Naive thymus-derived CD4-positive, alpha-beta T cell (primary cell): ENCODE data around the gene ANKRD44. TPM values are rescaled to one million over a fixed set of nuclear protein-coding genes. Genes with fewer than 3 reads are reported as not detected.
A peak's percentile ranks its signal among the peaks of the same experiment; 100 is the strongest.

Experiments used
- ATAC-seq: fragments of 150-1000 bp; cut with Tn5 transposase; 2 replicates; pipeline ENCODE4 v1.10.0; 2021; ENCODE audit warnings: mild to moderate bottlenecking, moderate library complexity
- CTCF ChIA-PET: fragments of 350-600 bp; sonication (Branson Sonifier 250); formaldehyde crosslinking; loops from one replicate; lab custom pipeline; 2021; ENCODE audit warnings: antibody characterized with exemption; lab: Charles Lee
- POLR2A ChIA-PET: fragments of 350-600 bp; sonication (Branson Sonifier 250); formaldehyde crosslinking; loops from one replicate; lab custom pipeline; 2021; ENCODE audit warnings: antibody characterized with exemption, inconsistent platforms; lab: Charles Lee
- DNase-seq, 9 donors: peaks; one replicate each; pipeline versions ENCODE4 v3.0.0 to v3.0.0-alpha.2; 2020 to 2022; ENCODE audit warnings: mixed read lengths in 1 of 9
- H3K27ac ChIP-seq: one replicate; pipeline ENCODE4 v1.7.0; 2013; ENCODE audit warnings: mild to moderate bottlenecking, low read depth, low read length, moderate library complexity
- H3K27me3 ChIP-seq, 2 donors: one replicate each; pipeline ENCODE4 v1.7.0; 2013; ENCODE audit warnings: low read length in 2 of 2, mild to moderate bottlenecking in 2 of 2, moderate library complexity in 2 of 2; ENCODE audit not compliant: control insufficient read depth in 2 of 2, insufficient read depth in 2 of 2
- H3K36me3 ChIP-seq, 3 experiments: 1 replicate in 2 of 3; 2 replicates in 1 of 3; pipeline ENCODE4 v1.7.0; 2013; ENCODE audit warnings: low read length in 3 of 3, mild to moderate bottlenecking in 3 of 3, moderate library complexity in 1 of 3; ENCODE audit not compliant: insufficient read depth in 3 of 3, control insufficient read depth in 2 of 3
- H3K4me1 ChIP-seq, 2 donors: one replicate each; pipeline ENCODE4 v1.7.0; 2013; ENCODE audit warnings: low read length in 2 of 2, mild to moderate bottlenecking in 2 of 2, moderate library complexity in 1 of 2; ENCODE audit not compliant: control insufficient read depth in 2 of 2, insufficient read depth in 2 of 2
- H3K4me3 ChIP-seq: 2 replicates; pipeline ENCODE4 v1.7.0; 2013; ENCODE audit warnings: mild to moderate bottlenecking, low read length
- H3K9me3 ChIP-seq, 3 experiments: 1 replicate in 2 of 3; 2 replicates in 1 of 3; pipeline ENCODE4 v1.7.0; 2013; ENCODE audit warnings: low read length in 3 of 3; ENCODE audit not compliant: control insufficient read depth in 2 of 3
- H3K27ac Mint-ChIP-seq, 9 donors: one replicate each; pipeline ENCODE4 v1.8.0; 2020 to 2022; ENCODE audit warnings: mixed read lengths in 9 of 9, mild to moderate bottlenecking in 8 of 9, moderate library complexity in 5 of 9, inconsistent platforms in 2 of 9
- H3K27me3 Mint-ChIP-seq, 5 donors: one replicate each; pipeline ENCODE4 v1.8.0; 2021 to 2022; ENCODE audit warnings: mixed read lengths in 5 of 5, mild to moderate bottlenecking in 1 of 5
- H3K36me3 Mint-ChIP-seq, 5 donors: one replicate each; pipeline ENCODE4 v1.8.0; 2020 to 2022; ENCODE audit warnings: mixed read lengths in 5 of 5, mild to moderate bottlenecking in 3 of 5, inconsistent platforms in 1 of 5
- H3K4me1 Mint-ChIP-seq, 7 donors: one replicate each; pipeline ENCODE4 v1.8.0; 2020 to 2022; ENCODE audit warnings: mixed read lengths in 7 of 7, mild to moderate bottlenecking in 3 of 7, inconsistent platforms in 1 of 7
- H3K4me3 Mint-ChIP-seq, 10 donors: one replicate each; pipeline ENCODE4 v1.8.0; 2020 to 2022; ENCODE audit warnings: mild to moderate bottlenecking in 10 of 10, mixed read lengths in 10 of 10, moderate library complexity in 6 of 10, inconsistent platforms in 2 of 10
- H3K9me3 Mint-ChIP-seq, 11 donors: one replicate each; pipeline ENCODE4 v1.8.0; 2020 to 2022; ENCODE audit warnings: mixed read lengths in 11 of 11, mild to moderate bottlenecking in 4 of 11, inconsistent platforms in 1 of 11, moderate library complexity in 1 of 11
- intact Hi-C, 2 donors: fragments of 100-400 bp; cut with micrococcal nuclease; formaldehyde crosslinking; loops; one replicate each; pipeline ENCODE4 v1.15.1; 2023
- polyA plus RNA-seq, 2 donors: library from polyadenylated mRNA; unstranded; fragments of 300-500 nt; fragmentation: Illumina TruSeq; gene quantifications; one replicate each; pipeline ENCODE4 v1.2.3, GENCODE V29; 2021
- total RNA-seq, 6 experiments: library from RNA in 5 of 6; stranded (reverse) in 5 of 6; gene quantifications; 1 replicate in 5 of 6; 2 replicates in 1 of 6; pipeline ENCODE4 v1.2.3 and lab custom pipeline; 2021 to 2026

The ANKRD44 gene
- total and polyA plus RNA-seq, 7 experiments from 2014 or later, result 88.6 to 296 (median 235) TPM

GRCh38 chr2:197034292-197034691, 276.3 kb downstream of the ANKRD44 start:
- DNase-seq, result no peak
- no peaks in the 10 kb centered on the region for H3K9me3 ChIP-seq
- Mint-ChIP-seq H3K36me3 (peaks cover 11 to 72% (median 65%) of the 10 kb centered on the region in 5 donors), H3K9me3 (peaks cover 0 to 4% (median 0%) of the 10 kb centered on the region in 11 donors), H3K27me3 (no peaks in the 10 kb centered on the region), H3K27ac (peak overlapping the region in 8 of 9 donors; percentile 67 to 84 (median 76)), H3K4me1 (peaks cover 27 to 78% (median 57%) of the 10 kb centered on the region in 7 donors), H3K4me3 (no peak overlapping the region)
- ChIA-PET POLR2A (interaction anchor here (0.6 kb wide), 1 partner anchor 1227 kb away, joined by 3 read pairs; no protein-coding TSS in a partner anchor), CTCF (interaction anchor here (0.6 kb wide), 1 partner anchor 364 kb away, joined by 3 read pairs; no protein-coding TSS in a partner anchor)
- H3K27me3 ChIP-seq, result no peaks in the 10 kb centered on the region
- no peak overlapping the region for H3K4me3 ChIP-seq
- H3K36me3 ChIP-seq, result peaks cover 3 to 60% (median 11%) of the 10 kb centered on the region in 3 experiments
- ATAC-seq, result no peak
- peaks cover 5 to 16% of the 10 kb centered on the region in 2 donors for H3K4me1 ChIP-seq
- intact Hi-C loops, result no loop called here
- no peak overlapping the region for H3K27ac ChIP-seq

DNA sequence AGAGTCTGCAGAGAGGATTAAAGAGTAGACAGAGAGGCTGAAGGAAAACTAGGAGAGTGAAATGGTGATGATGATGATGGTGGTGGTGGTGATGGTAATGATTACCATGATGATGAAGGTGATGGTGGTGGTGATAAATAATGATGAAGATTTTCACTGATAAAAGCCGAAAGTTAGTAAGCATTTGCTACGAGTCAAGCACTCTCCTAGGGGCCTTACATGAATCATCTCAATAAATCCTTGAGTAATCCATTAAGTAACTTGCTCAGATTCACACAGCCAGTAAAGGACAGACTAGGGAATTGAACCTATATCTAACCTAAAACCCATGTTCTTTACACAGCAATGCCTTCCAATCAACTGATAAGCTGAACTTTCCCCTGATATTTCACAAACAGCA, 277.4 kb downstream of the ANKRD44 start:
- H3K9me3 ChIP-seq, result no peaks in the 10 kb centered on the region
- ATAC-seq (no peak), DNase-seq (no peak)
- ChIA-PET POLR2A (interaction anchor here (0.6 kb wide), 1 partner anchor 100 kb away, joined by 4 read pairs; no protein-coding TSS in a partner anchor), CTCF (no interaction called here)
- H3K4me1 ChIP-seq, result peaks cover 5 to 16% of the 10 kb centered on the region in 2 donors
- peaks cover 0 to 52% (median 11%) of the 10 kb centered on the region in 3 experiments for H3K36me3 ChIP-seq
- no peak overlapping the region for H3K4me3 ChIP-seq
- peaks cover 0 to 4% (median 0%) of the 10 kb centered on the region in 11 donors for H3K9me3 Mint-ChIP-seq
- H3K27ac ChIP-seq, result no peak overlapping the region
- H3K4me1 Mint-ChIP-seq, result peaks cover 27 to 72% (median 55%) of the 10 kb centered on the region in 7 donors
- H3K27me3 Mint-ChIP-seq, result no peaks in the 10 kb centered on the region
- peak overlapping the region in 4 of 10 donors; percentile 32 to 54 (median 42) for H3K4me3 Mint-ChIP-seq
- H3K27me3 ChIP-seq, result no peaks in the 10 kb centered on the region
- H3K27ac Mint-ChIP-seq, result peak overlapping the region in 8 of 9 donors; percentile 27 to 84 (median 75)
- H3K36me3 Mint-ChIP-seq, result peaks cover 11 to 73% (median 64%) of the 10 kb centered on the region in 5 donors
- intact Hi-C loops, result no loop called here

GRCh38 chr2:197031803-197032202, 278.8 kb downstream of the ANKRD44 start:
- DNase-seq (peak in 2 of 9 donors; percentile 19 to 22), ATAC-seq (no peak)
- Histone ChIP-seq H3K4me3 (no peak overlapping the region), H3K27me3 (no peaks in the 10 kb centered on the region), H3K36me3 (peaks cover 0 to 46% (median 14%) of the 10 kb centered on the region in 3 experiments), H3K4me1 (peaks cover 5 to 16% of the 10 kb centered on the region in 2 donors), H3K27ac (no peak overlapping the region), H3K9me3 (no peaks in the 10 kb centered on the region)
- peaks cover 16 to 73% (median 66%) of the 10 kb centered on the region in 5 donors for H3K36me3 Mint-ChIP-seq
- H3K27me3 Mint-ChIP-seq, result no peaks in the 10 kb centered on the region
- peak overlapping the region in 7 of 10 donors; percentile 6 to 58 (median 43) for H3K4me3 Mint-ChIP-seq
- intact Hi-C loops, result loop anchor here in 1 of 2 donors (2.0 kb wide), 1 partner anchor 13 kb away; no protein-coding TSS in a partner anchor
- ChIA-PET CTCF (no interaction called here), POLR2A (no interaction called here)
- peak overlapping the region; percentile 31 to 93 (median 75) for H3K27ac Mint-ChIP-seq
- peaks cover 0 to 4% (median 0%) of the 10 kb centered on the region in 11 donors for H3K9me3 Mint-ChIP-seq
- H3K4me1 Mint-ChIP-seq, result peaks cover 29 to 69% (median 54%) of the 10 kb centered on the region in 7 donors

DNA sequence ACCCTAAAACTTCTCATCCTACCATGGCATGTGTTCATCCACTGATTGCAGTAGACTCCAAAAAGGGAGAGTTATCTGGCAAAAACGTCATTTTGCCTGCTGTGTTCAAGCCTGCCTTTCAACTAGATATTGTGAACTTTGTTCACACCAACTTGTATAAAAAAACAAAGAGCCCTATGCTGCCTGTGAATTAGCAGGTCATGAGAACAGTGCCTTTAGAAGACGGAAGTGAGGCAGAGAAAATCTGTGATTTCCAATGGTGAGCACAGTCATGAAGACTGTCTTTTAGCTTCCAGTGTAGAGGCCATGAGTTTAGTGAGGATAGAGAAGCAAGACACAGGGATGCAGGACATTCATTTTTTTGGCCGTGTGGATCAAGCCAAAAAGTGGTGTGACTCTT, 280.5 kb downstream of the ANKRD44 start:
- no peaks in the 10 kb centered on the region for H3K27me3 ChIP-seq
- DNase-seq, result no peak
- H3K27ac ChIP-seq, result no peak overlapping the region
- no peak for ATAC-seq
- H3K9me3 Mint-ChIP-seq, result peaks cover 0 to 4% (median 0%) of the 10 kb centered on the region in 11 donors
- H3K4me3 ChIP-seq, result no peak overlapping the region
- H3K27ac Mint-ChIP-seq, result peak overlapping the region in 7 of 9 donors; percentile 33 to 74 (median 69)
- intact Hi-C loops, result loop anchor here in 1 of 2 donors (2.0 kb wide), 1 partner anchor 15 kb away; no protein-coding TSS in a partner anchor
- H3K27me3 Mint-ChIP-seq, result no peaks in the 10 kb centered on the region
- POLR2A ChIA-PET, result interaction anchor here (0.6 kb wide), 1 partner anchor 28 kb away, joined by 3 read pairs; no protein-coding TSS in a partner anchor
- peaks cover under 1 to 52% (median 20%) of the 10 kb centered on the region in 3 experiments for H3K36me3 ChIP-seq
- H3K36me3 Mint-ChIP-seq, result peaks cover 24 to 74% (median 69%) of the 10 kb centered on the region in 5 donors
- peaks cover 32 to 62% (median 54%) of the 10 kb centered on the region in 7 donors for H3K4me1 Mint-ChIP-seq
- no peak overlapping the region for H3K4me3 Mint-ChIP-seq
- CTCF ChIA-PET, result no interaction called here
- H3K4me1 ChIP-seq, result peaks cover 5 to 16% of the 10 kb centered on the region in 2 donors
- H3K9me3 ChIP-seq, result no peaks in the 10 kb centered on the region

DNA sequence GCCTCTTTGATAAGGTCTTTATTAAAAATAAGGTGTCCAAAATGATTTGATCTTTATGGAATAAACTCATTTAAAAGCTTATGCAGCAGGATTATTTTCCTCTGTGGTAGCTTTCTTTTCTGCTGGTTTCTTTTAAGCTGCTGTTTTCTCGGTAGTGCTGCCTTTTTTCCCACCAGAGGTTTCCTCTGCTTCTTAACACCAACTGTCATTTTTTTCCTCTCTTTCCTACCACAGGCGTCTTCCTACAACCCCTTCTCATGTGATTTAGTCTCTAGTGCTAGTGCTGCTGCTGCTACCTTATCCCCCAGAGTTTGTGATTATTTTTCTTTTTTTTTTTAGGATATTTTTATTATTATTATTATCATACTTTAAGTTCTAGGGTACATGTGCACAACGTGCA, 281.9 kb downstream of the ANKRD44 start:
- CTCF ChIA-PET, result interaction anchor here (0.9 kb wide), 1 partner anchor 36 kb away, joined by 3 read pairs; no protein-coding TSS in a partner anchor
- Histone ChIP-seq H3K27me3 (no peaks in the 10 kb centered on the region), H3K27ac (no peak overlapping the region), H3K9me3 (no peaks in the 10 kb centered on the region), H3K36me3 (peaks cover 13 to 61% (median 34%) of the 10 kb centered on the region in 3 experiments), H3K4me1 (peaks cover 5 to 16% of the 10 kb centered on the region in 2 donors), H3K4me3 (no peak overlapping the region)
- POLR2A ChIA-PET, result interaction anchor here (0.6 to 0.7 kb wide), 2 partner anchors 9 to 15 kb away, joined by 3 read pairs; no protein-coding TSS in a partner anchor
- no peaks in the 10 kb centered on the region for H3K27me3 Mint-ChIP-seq
- intact Hi-C loops, result no loop called here
- peaks cover 38 to 75% (median 69%) of the 10 kb centered on the region in 5 donors for H3K36me3 Mint-ChIP-seq
- H3K4me3 Mint-ChIP-seq, result no peak overlapping the region
- no peak for ATAC-seq
- peak overlapping the region in 8 of 9 donors; percentile 21 to 86 (median 66) for H3K27ac Mint-ChIP-seq
- DNase-seq, result no peak
- peaks cover 24 to 48% (median 42%) of the 10 kb centered on the region in 7 donors for H3K4me1 Mint-ChIP-seq
- H3K9me3 Mint-ChIP-seq, result peaks cover 0 to 4% (median 0%) of the 10 kb centered on the region in 11 donors

GRCh38 chr2:197028230-197028629, 282.4 kb downstream of the ANKRD44 start:
- CTCF ChIA-PET, result interaction anchor here (0.9 kb wide), 1 partner anchor 36 kb away, joined by 3 read pairs; no protein-coding TSS in a partner anchor
- no peak for DNase-seq
- Histone ChIP-seq H3K4me1 (peaks cover 5 to 13% of the 10 kb centered on the region in 2 donors), H3K36me3 (peaks cover 13 to 63% (median 37%) of the 10 kb centered on the region in 3 experiments), H3K27me3 (no peaks in the 10 kb centered on the region), H3K9me3 (no peaks in the 10 kb centered on the region), H3K27ac (no peak overlapping the region), H3K4me3 (no peak overlapping the region)
- Mint-ChIP-seq H3K9me3 (peaks cover 0 to 4% (median 0%) of the 10 kb centered on the region in 11 donors), H3K36me3 (peaks cover 39 to 75% (median 69%) of the 10 kb centered on the region in 5 donors), H3K27me3 (no peaks in the 10 kb centered on the region), H3K4me1 (peaks cover 20 to 43% (median 37%) of the 10 kb centered on the region in 7 donors), H3K4me3 (no peak overlapping the region), H3K27ac (peak overlapping the region; percentile 21 to 86 (median 57))
- intact Hi-C loops, result no loop called here
- no peak for ATAC-seq
- POLR2A ChIA-PET, result interaction anchor here (0.6 to 0.7 kb wide), 2 partner anchors 9 to 15 kb away, joined by 3 read pairs; no protein-coding TSS in a partner anchor
